ENCODE measurements around the gene ZNF236. TPM values are rescaled to one million over a fixed set of nuclear protein-coding genes. Genes with fewer than 3 reads are reported as not detected.

ZNF236 gene
- polyA plus RNA-seq, 1 donor from 2014 or later, result 7.7 TPM

DNA sequence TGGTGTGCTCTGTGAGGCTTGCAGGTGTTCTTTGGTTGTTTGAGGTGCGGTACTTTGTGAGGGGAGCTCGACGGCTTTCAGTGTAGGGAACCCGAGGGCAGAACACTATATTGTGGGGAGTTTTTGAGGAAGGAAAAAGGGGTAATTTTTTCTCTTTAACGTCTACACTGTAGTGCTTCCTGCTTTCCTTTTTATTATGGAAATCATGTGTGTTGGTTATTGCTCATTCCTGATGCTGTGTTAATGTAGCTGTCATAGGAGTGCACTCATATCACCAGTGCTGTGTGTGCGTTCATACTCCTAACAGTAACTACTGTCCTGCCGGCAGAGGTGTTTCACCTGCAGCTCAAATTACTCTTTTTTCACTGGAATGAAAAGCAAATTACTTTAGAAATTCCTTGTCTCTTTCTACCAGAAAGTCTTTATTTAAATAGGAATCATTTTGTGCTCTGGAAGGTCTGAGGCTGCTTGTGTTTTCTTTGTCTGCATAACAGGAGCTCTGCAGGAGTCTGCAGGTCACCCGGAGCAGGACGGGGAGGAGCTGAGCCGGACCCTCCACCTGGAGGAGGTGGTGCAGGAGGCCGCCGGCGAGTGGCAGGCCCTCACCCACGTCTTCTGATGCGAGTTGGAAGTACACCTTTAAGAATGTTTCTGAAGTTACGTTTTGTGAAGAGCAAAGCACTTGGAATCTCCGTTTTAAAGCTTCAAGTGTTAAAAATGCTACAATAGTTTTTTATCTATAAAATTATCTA is 145.5 kb downstream of the ZNF236 start:
- no peak overlapping the region for H3K9ac ChIP-seq (ENCODE audit: low read length)
- TF ChIP-seq SMC3 (conservative IDR thresholded peaks at IDR 0.05; ENCODE audit: poor library complexity), result no peak
- TF ChIP-seq, protein P1, sequence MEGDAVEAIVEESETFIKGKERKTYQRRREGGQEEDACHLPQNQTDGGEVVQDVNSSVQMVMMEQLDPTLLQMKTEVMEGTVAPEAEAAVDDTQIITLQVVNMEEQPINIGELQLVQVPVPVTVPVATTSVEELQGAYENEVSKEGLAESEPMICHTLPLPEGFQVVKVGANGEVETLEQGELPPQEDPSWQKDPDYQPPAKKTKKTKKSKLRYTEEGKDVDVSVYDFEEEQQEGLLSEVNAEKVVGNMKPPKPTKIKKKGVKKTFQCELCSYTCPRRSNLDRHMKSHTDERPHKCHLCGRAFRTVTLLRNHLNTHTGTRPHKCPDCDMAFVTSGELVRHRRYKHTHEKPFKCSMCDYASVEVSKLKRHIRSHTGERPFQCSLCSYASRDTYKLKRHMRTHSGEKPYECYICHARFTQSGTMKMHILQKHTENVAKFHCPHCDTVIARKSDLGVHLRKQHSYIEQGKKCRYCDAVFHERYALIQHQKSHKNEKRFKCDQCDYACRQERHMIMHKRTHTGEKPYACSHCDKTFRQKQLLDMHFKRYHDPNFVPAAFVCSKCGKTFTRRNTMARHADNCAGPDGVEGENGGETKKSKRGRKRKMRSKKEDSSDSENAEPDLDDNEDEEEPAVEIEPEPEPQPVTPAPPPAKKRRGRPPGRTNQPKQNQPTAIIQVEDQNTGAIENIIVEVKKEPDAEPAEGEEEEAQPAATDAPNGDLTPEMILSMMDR (IDR thresholded peaks at IDR 0.05; ENCODE audit: poor library complexity, severe bottlenecking), result no peak
- no peak for TF ChIP-seq EP300 (conservative IDR thresholded peaks at IDR 0.05; ENCODE audit: poor library complexity, severe bottlenecking)
- TF ChIP-seq EZH2 (IDR thresholded peaks at IDR 0.05; ENCODE audit: borderline replicate concordance, insufficient read depth, low read length, poor library complexity, severe bottlenecking), result no peak
- no peak for TF ChIP-seq POLR2AphosphoS5 (IDR thresholded peaks at IDR 0.05)
- TF ChIP-seq TAF1 (IDR thresholded peaks at IDR 0.05; ENCODE audit: low read depth), result no peak
- TF ChIP-seq, protein P2, sequence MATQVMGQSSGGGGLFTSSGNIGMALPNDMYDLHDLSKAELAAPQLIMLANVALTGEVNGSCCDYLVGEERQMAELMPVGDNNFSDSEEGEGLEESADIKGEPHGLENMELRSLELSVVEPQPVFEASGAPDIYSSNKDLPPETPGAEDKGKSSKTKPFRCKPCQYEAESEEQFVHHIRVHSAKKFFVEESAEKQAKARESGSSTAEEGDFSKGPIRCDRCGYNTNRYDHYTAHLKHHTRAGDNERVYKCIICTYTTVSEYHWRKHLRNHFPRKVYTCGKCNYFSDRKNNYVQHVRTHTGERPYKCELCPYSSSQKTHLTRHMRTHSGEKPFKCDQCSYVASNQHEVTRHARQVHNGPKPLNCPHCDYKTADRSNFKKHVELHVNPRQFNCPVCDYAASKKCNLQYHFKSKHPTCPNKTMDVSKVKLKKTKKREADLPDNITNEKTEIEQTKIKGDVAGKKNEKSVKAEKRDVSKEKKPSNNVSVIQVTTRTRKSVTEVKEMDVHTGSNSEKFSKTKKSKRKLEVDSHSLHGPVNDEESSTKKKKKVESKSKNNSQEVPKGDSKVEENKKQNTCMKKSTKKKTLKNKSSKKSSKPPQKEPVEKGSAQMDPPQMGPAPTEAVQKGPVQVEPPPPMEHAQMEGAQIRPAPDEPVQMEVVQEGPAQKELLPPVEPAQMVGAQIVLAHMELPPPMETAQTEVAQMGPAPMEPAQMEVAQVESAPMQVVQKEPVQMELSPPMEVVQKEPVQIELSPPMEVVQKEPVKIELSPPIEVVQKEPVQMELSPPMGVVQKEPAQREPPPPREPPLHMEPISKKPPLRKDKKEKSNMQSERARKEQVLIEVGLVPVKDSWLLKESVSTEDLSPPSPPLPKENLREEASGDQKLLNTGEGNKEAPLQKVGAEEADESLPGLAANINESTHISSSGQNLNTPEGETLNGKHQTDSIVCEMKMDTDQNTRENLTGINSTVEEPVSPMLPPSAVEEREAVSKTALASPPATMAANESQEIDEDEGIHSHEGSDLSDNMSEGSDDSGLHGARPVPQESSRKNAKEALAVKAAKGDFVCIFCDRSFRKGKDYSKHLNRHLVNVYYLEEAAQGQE (IDR thresholded peaks at IDR 0.05; ENCODE audit: borderline replicate concordance), result no peak
- no peak for TF ChIP-seq MXI1 (conservative IDR thresholded peaks at IDR 0.05; ENCODE audit: poor library complexity, severe bottlenecking)
- TF ChIP-seq RAD21 (conservative IDR thresholded peaks at IDR 0.05), result no peak
- H3K27ac ChIP-seq (ENCODE audit: low read length), result no peak overlapping the region
- H3K4me3 ChIP-seq (ENCODE audit: low read length), result no peak overlapping the region
- H4K20me1 ChIP-seq (ENCODE audit: insufficient read depth), result no peaks in the 10 kb centered on the region
- H3F3A ChIP-seq (ENCODE audit: insufficient read depth, low read length, poor library complexity, severe bottlenecking), result no peaks in the 10 kb centered on the region
- H3K27me3 ChIP-seq (ENCODE audit: insufficient read depth, low read depth, low read length), result no peaks in the 10 kb centered on the region
- no peaks in the 10 kb centered on the region for H3K36me3 ChIP-seq (ENCODE audit: insufficient read depth, low read length)
- H2AFZ ChIP-seq (ENCODE audit: low read depth, low read length), result no peak overlapping the region
- H3K9me3 ChIP-seq (ENCODE audit: low read length), result no peaks in the 10 kb centered on the region
- no peaks in the 10 kb centered on the region for H3K9me2 ChIP-seq (ENCODE audit: insufficient read depth, low read length)
- H3K79me2 ChIP-seq (replicated peaks; ENCODE audit: insufficient read depth, low read length), result no peaks in the 10 kb centered on the region
- no peak overlapping the region for H3K4me2 ChIP-seq (ENCODE audit: low read length)

DNA sequence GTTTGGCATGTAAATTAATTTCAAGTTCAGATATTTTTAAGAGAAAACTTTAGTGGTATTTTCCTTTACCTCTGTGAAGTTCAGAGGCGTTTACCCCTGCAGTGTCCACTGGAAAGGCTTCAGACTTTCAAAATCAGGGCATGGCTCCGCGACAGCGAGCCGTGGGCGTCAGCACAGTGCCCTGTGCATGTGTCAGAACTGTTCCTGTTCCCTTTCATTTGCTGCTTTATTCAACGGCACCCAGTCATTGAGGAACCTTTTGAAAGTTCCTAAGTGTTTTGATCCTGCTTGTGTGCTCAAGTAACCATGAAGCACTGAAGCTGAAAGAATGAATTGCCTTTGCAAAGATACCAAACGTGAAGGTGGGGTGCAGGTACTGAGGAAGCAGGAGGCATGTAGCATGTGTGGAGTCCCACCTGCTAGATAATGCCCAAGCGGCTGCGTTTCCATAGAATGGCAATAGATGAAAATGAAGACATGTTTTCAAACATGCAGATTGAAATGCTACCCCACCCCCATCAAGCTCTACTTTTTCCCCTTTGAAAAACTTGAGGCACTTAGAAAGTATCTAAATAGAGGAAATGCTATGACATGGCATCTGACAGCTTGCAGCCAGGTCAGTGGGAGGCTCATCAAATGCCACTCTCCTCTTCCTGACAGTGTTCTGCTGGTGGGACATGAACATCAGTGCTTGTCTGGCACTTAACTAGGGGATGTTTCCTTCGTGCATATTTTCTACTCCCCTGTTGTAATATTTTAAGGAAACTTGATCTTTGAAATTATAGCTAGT is 148.6 kb downstream of the ZNF236 start:
- no peaks in the 10 kb centered on the region for H3K9me2 ChIP-seq (ENCODE audit: insufficient read depth, low read length)
- no peak overlapping the region for H2AFZ ChIP-seq (ENCODE audit: low read depth, low read length)
- no peaks in the 10 kb centered on the region for H3K36me3 ChIP-seq (ENCODE audit: insufficient read depth, low read length)
- TF ChIP-seq, protein P2 (IDR thresholded peaks at IDR 0.05; ENCODE audit: borderline replicate concordance), result no peak
- TF ChIP-seq EP300 (conservative IDR thresholded peaks at IDR 0.05; ENCODE audit: poor library complexity, severe bottlenecking), result no peak
- no peak for TF ChIP-seq MXI1 (conservative IDR thresholded peaks at IDR 0.05; ENCODE audit: poor library complexity, severe bottlenecking)
- no peak for TF ChIP-seq EZH2 (IDR thresholded peaks at IDR 0.05; ENCODE audit: borderline replicate concordance, insufficient read depth, low read length, poor library complexity, severe bottlenecking)
- TF ChIP-seq TAF1 (IDR thresholded peaks at IDR 0.05; ENCODE audit: low read depth), result no peak
- TF ChIP-seq RAD21 (conservative IDR thresholded peaks at IDR 0.05), result no peak
- no peak for TF ChIP-seq SMC3 (conservative IDR thresholded peaks at IDR 0.05; ENCODE audit: poor library complexity)
- H4K20me1 ChIP-seq (ENCODE audit: insufficient read depth), result no peaks in the 10 kb centered on the region
- H3K27ac ChIP-seq (ENCODE audit: low read length), result no peak overlapping the region
- no peaks in the 10 kb centered on the region for H3K9me3 ChIP-seq (ENCODE audit: low read length)
- H3K79me2 ChIP-seq (replicated peaks; ENCODE audit: insufficient read depth, low read length), result no peaks in the 10 kb centered on the region
- H3K4me2 ChIP-seq (ENCODE audit: low read length), result no peak overlapping the region
- H3K27me3 ChIP-seq (ENCODE audit: insufficient read depth, low read depth, low read length), result no peaks in the 10 kb centered on the region
- H3F3A ChIP-seq (ENCODE audit: insufficient read depth, low read length, poor library complexity, severe bottlenecking), result no peaks in the 10 kb centered on the region
- H3K9ac ChIP-seq (ENCODE audit: low read length), result no peak overlapping the region
- H3K4me3 ChIP-seq (ENCODE audit: low read length), result no peak overlapping the region

All from neural cell (in vitro differentiated cells).